ENCODE measurements around the gene DISP2.

Gene DISP2

GRCh38 chr15:40345225-40345866 lies 12.7 kb upstream of the DISP2 start:
- DNase-seq, result no peak

- DNase-seq, result no peak
Observed at GRCh38 chr15:40345867-40346578, 12.0 kb upstream of the DISP2 start.

GRCh38 chr15:40346579-40347558 lies 11.2 kb upstream of the DISP2 start:
- DNase-seq, result no peak

GRCh38 chr15:40347559-40348473 lies 10.2 kb upstream of the DISP2 start:
- DNase-seq, result no peak

- DNase-seq, result no peak
Observed at GRCh38 chr15:40348474-40348870, 9.5 kb upstream of the DISP2 start.

GRCh38 chr15:40349163-40349562 lies 8.9 kb upstream of the DISP2 start:
- DNase-seq, result no peak

GRCh38 chr15:40352281-40352901 lies 5.6 kb upstream of the DISP2 start:
- DNase-seq, result no peak

- no peak for DNase-seq
Observed at GRCh38 chr15:40353697-40354096, 4.3 kb upstream of the DISP2 start.

- peak; percentile 90 for DNase-seq
Observed at GRCh38 chr15:40354408-40355171, 3.4 kb upstream of the DISP2 start.

- DNase-seq, result no peak
Observed at GRCh38 chr15:40355976-40356585, 1.9 kb upstream of the DISP2 start.

- DNase-seq, result no peak
Observed at GRCh38 chr15:40357246-40357645, 773 bp upstream of the DISP2 start.

GRCh38 chr15:40358471-40359353 lies 693 bp downstream of the DISP2 start:
- DNase-seq, result peak; percentile 27

- no peak for DNase-seq
Observed at GRCh38 chr15:40360015-40360414, 2.0 kb downstream of the DISP2 start.

GRCh38 chr15:40361640-40362039 lies 3.6 kb downstream of the DISP2 start:
- no peak for DNase-seq

- no peak for DNase-seq
Observed at GRCh38 chr15:40363611-40364010, 5.6 kb downstream of the DISP2 start.

GRCh38 chr15:40364251-40364650 lies 6.2 kb downstream of the DISP2 start:
- DNase-seq, result no peak

GRCh38 chr15:40365016-40365415 lies 7.0 kb downstream of the DISP2 start:
- DNase-seq, result no peak

- no peak for DNase-seq
Observed at GRCh38 chr15:40365624-40366456, 7.8 kb downstream of the DISP2 start.

Data from NCI-H2171 (cell line).